Activated CD8-positive, alpha-beta memory T cell treated with anti-CD3 and anti-CD28 coated beads, Interleukin-2, amount 50 U/mL, for 24 hours (primary cell): ENCODE data around the gene ABHD1.
"Not testable (repeated sequence)": the region's sequence is repeated elsewhere in the genome, so short reads cannot be mapped to it uniquely, and the experiment has no call there.

Experiments used
- DNase-seq: peaks from one replicate; pipeline ENCODE4 v3.0.0-alpha.2; 2020; ENCODE audit errors: extremely low read depth

The ABHD1 gene

GRCh38 chr2:27109083-27109482 is 14.5 kb upstream of the ABHD1 start:
- DNase-seq: no peak

GRCh38 chr2:27110603-27111352 is 12.8 kb upstream of the ABHD1 start:
- not testable (repeated sequence) for DNase-seq

- DNase-seq: not testable (repeated sequence)
Measured at GRCh38 chr2:27111392-27112078, 12.1 kb upstream of the ABHD1 start.

- DNase-seq: no peak
Measured at GRCh38 chr2:27115519-27115918, 8.1 kb upstream of the ABHD1 start.

GRCh38 chr2:27117995-27118524 is 5.6 kb upstream of the ABHD1 start:
- DNase-seq: no peak

GRCh38 chr2:27118525-27119329 is 4.9 kb upstream of the ABHD1 start, which contains the start of gene CGREF1:
Gene CGREF1, minus strand, starts transcription at chr2:27119128. Its CDS starts 14,762 bp downstream, at chr2:27104366.
- no peak for DNase-seq

- not testable (repeated sequence) for DNase-seq
Measured at GRCh38 chr2:27119330-27119670, 4.3 kb upstream of the ABHD1 start.

GRCh38 chr2:27121906-27122305 is 1.7 kb upstream of the ABHD1 start:
- no peak for DNase-seq

GRCh38 chr2:27122791-27123190 is 824 bp upstream of the ABHD1 start:
- DNase-seq: no peak

GRCh38 chr2:27125104-27125503 is 1.5 kb downstream of the ABHD1 start:
- DNase-seq: no peak

GRCh38 chr2:27126252-27126710 is 2.7 kb downstream of the ABHD1 start:
- no peak for DNase-seq

- DNase-seq: no peak
Measured at GRCh38 chr2:27127883-27128667, 4.5 kb downstream of the ABHD1 start.

GRCh38 chr2:27128668-27129571 is 5.3 kb downstream of the ABHD1 start:
- no peak for DNase-seq

- no peak for DNase-seq
Measured at GRCh38 chr2:27130396-27130795, 6.8 kb downstream of the ABHD1 start.

- DNase-seq: no peak
Measured at GRCh38 chr2:27131429-27131828, 7.8 kb downstream of the ABHD1 start.

GRCh38 chr2:27133195-27133875 is 9.7 kb downstream of the ABHD1 start:
- DNase-seq: no peak

GRCh38 chr2:27133905-27134780 is 10.5 kb downstream of the ABHD1 start, which contains the start of gene PREB:
Gene PREB, minus strand, starts transcription at chr2:27134636. Its CDS starts 215 bp downstream, at chr2:27134421.
- peak; percentile 89 for DNase-seq

GRCh38 chr2:27134781-27135477 is 11.3 kb downstream of the ABHD1 start:
- DNase-seq: no peak
